Hematopoietic multipotent progenitor cell treated with erythropoietin and hydrocortisone succinate and interleukin-3 and kit ligand, for 4 days (in vitro differentiated cells): Measurements from ENCODE around the gene IQSEC1.

Experiments used
- DNase-seq: peaks from one replicate; pipeline ENCODE4 v3.0.0-alpha.2; 2015

The IQSEC1 gene

GRCh38 chr3:13067778-13068177 is 5.5 kb downstream of the IQSEC1 start:
- DNase-seq = no peak

- DNase-seq = no peak
These were observed 6.4 kb downstream of the IQSEC1 start for GRCh38 chr3:13066834-13067233.

DNA sequence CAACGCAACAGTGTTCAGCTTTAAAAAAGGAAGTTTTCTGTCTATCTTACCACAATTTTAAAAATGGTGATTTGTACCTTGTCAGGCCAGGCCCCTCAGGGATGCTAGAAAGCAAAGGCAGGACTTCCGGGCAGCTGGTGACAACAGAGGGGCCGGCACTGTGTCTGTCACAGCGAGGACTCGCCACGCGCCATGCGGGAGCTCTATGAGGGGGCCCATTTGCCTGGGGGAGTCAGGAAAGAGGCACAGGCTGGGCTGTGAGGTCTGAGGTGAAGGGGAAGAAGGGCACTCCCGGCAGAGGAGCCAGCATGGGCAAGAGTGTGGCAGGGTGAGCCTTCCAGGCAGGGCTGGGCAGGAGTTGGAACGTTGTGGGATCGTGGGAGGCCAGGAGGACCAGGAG is 7.0 kb downstream of the IQSEC1 start:
- DNase-seq = peak; percentile 33

GRCh38 chr3:13065727-13066126 is 7.5 kb downstream of the IQSEC1 start:
- no peak for DNase-seq

DNA sequence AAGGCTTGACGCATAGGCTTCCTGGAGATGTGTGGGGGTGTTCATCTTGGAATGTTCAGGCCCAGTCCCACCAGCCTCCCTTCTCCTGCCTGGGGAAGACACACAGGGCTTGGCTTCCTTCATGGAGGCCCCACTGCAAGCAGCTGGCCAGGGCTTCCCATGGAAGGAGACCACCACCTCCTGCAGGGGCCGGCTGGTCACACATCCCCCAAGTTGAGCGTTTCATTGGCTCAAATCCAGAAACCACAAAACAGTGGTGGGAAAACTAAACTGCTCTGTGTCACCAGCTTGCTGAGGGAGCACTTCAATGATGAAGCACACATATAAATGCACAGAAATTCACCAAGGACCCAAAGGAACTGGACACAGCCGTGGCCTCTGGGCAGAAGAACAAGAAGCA is 8.3 kb downstream of the IQSEC1 start:
- no peak for DNase-seq

DNA sequence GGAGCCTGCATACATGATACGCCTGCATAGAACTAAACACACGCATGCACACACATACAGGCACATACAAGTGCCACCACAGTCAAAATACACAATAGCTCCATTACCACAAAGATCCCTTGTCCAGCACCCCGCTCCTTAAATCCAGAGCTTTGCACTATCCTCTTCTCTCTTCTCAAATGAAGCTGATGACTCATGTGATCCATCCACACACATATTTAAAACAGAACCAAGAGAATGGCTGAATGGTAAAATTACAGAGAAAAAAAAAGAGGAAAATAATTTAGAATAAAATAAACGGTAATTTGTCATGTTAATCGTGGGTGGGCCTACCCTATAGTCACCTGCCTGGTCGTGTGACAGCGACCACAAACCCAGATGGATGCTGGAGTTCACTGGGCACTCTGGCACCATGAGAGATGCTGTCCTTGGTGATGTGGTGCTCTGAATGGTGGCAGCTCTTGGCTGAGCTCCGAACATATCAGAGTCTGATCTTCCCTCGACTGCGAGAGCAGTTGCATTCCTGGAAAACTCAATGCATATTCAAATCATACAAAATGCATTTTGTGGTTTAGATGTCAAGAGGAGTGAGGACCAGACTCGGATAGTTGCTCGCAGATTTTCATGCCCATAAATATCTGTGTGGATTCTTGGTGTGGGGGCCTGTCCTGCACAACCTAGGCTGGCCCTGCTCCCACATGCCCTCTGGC is 8.9 kb downstream of the IQSEC1 start:
- DNase-seq = no peak

GRCh38 chr3:13063225-13063624 is 10.0 kb downstream of the IQSEC1 start:
- DNase-seq = no peak

GRCh38 chr3:13062647-13063046 is 10.6 kb downstream of the IQSEC1 start:
- no peak for DNase-seq

GRCh38 chr3:13060341-13060910 is 12.8 kb downstream of the IQSEC1 start:
- DNase-seq = no peak

GRCh38 chr3:13058346-13059120 is 14.7 kb downstream of the IQSEC1 start:
- no peak for DNase-seq

DNA sequence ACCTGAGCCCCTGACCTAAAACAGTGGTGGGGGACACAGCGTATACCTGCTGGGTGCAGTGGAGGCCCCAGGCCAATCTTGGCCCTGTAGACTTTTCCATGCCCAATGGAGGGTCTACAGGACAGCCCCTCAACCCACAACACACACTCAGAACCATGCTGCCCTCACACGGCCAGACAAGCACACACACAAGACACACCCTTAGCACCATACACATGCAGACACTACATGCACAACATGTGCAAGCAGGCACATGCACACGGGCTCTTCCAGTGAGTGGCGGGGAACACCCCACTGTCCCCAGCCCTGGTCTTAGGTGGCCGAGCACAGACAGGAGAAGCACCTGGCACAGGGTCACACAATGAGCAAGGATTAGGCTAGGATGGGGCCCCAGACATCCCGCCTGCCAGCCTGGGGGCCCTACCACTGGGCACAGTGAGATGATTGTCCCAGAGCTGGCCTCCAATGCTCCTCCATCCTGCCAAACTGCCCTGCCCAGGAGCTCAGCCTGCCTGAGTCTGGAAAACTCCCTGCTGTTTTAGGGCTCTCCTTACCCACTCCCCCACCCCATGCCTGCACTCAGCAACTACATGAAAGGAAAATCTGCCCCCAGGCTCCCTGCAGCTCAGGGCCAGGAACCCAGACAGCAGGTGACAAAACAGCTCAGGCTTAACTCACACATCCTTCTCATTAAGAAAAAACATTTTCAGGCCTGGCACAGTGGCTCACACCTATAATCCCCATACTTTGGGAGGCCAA is 15.8 kb downstream of the IQSEC1 start:
- no peak for DNase-seq

DNA sequence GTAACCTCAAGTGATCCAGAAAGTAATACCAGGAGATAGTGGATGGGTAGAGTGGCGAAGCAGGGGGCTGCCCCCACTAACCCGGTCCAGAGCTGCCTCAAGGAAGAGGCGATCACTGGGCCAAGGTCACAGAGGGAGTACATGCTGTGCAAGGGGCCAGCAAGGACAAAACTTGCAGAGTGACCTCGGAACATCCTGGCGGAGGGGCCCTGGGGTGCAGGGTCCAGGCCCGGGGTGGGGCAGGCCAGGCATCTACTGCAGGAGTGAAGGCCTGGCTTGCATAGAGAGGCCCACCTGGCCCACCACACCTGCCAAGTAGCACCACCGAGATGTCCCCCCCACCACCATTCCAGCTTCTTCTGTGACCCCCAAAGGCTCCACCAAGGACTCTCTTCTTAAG is 17.6 kb downstream of the IQSEC1 start:
- DNase-seq = no peak

DNA sequence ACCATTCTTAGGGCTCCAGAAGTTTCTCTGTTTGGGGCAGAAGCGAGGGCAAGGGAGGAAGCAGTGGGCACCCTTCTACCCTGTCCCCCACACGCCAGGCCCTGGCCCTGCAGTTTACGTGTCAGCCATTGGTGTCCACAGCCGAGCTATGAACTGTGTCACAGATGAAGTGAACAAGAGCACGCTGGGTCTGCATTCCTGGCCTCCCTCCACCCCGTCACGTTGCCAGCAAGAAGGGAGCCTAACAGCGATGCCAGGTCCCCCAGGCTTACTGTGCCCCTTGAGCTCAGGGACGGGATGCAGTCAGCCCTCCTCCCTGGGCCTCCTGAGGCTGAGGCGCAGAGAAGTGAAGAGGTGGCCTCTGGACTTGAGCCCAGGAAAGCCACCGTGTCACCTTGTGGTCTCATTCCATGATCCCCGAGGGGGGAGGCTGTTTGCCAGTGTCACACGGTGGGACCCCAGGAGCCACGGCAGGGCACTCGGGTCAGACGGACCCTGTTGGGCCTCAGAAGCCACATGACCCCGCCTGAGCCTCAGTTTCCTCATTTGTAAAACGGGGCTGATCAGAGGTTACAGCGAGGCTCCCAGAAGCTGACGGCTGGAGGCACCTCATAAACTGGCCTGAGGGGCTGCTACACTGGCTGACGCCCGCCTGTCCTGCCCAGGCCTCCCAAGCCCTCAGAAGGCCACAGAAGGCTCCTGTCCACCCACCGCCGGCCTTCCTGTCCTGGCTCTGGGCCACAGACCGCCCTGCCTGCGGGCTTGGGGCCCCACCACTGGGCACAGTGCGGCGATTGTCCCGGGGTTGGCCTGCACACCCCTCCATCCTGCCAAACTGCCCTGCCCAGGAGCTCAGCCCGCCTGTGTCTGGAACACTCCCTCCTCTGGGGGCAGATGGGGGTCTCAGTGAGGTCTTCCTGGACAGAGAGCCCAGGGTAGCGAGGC is 18.6 kb downstream of the IQSEC1 start:
- DNase-seq = no peak

- DNase-seq = no peak
These were observed 19.3 kb downstream of the IQSEC1 start for GRCh38 chr3:13053893-13054292.

GRCh38 chr3:13053420-13053819 is 19.8 kb downstream of the IQSEC1 start:
- DNase-seq = no peak

DNA sequence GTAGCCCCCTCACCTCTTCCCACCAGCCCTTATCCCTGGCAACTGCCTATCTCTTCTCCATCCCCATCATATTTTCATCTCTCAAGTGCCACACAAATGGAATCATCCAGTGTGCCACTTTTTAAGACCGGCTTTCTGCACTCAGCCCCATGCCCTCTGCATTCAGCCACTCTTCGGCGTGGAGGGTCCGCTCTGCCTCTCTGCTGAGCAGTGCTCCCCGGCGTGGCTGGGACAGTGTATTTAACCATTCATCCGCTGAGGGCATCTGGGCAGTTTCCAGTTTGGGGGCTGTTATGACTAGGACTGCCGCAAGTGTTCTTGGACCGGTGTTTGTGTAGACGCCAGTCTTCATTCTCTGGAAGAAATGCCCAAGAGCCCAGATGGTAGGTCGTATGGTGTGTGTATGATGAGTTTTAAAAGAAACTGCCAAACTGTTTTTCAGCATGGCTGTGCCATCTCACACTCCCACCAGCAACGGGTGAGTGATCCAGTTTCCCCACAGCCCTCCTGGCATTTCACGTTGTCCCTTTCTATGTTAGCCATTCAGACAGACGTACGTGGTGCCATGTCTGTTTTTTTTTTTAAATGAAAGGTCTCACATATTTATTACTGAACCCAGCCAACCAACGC is 20.9 kb downstream of the IQSEC1 start:
- no peak for DNase-seq

DNA sequence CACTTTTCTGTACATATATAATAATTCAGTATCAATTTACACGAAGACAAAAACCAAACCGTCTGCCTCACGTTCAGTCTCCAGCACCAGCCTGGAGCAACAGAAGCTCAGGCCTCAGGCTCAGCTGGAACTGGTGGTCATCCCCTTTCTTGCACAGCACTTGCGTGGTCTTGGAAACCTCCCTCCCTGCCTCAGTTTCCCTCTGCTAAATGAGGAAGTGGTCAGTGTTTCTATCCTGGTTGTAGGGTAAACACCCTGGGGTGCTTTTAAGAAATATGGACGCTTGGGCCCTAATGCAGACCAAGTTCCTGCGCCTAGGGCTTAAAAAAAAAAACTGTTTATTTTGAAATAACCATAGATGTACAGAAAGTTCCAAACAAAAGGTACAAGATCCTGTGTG is 21.6 kb downstream of the IQSEC1 start:
- no peak for DNase-seq

GRCh38 chr3:13051066-13051465 is 22.2 kb downstream of the IQSEC1 start:
- DNase-seq = no peak

- no peak for DNase-seq
These were observed 22.8 kb downstream of the IQSEC1 start for GRCh38 chr3:13050446-13050845.

DNA sequence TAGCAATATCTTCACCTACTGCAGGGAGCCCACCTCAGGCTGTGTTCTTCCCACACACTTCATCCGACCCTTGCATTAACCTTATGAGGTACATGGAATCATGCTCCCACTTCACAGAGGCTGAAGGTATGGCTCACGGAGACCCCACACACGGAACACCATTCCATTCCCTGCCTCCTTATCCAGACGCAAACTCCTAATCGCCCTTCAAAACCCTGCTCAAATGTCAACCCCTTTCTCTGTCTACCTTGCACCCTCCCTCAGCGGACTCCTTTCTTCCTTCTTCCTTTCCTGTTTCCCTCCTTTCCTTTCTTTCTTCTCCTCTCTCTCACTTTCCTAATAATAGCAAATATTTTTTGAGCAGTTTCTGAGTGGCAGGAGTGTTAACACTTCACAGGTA is 23.8 kb downstream of the IQSEC1 start:
- no peak for DNase-seq

GRCh38 chr3:13047296-13048165 is 25.7 kb downstream of the IQSEC1 start:
- DNase-seq = peak; percentile 46
